SW480 (cell line): ENCODE data around the gene URI1.

ENCODE experiments used
- DNase-seq: peaks from one replicate; pipeline ENCODE4 v3.0.0-alpha.2; 2016; ENCODE audit warnings: low spot score

Gene URI1

GRCh38 chr19:30059741-30060457 is 117.9 kb downstream of the URI1 start:
- DNase-seq, result no peak

- DNase-seq, result no peak
These were observed 118.6 kb downstream of the URI1 start for GRCh38 chr19:30060531-30061222.

GRCh38 chr19:30061223-30062064 is 119.4 kb downstream of the URI1 start:
- DNase-seq, result no peak

GRCh38 chr19:30062065-30062906 is 120.2 kb downstream of the URI1 start:
- DNase-seq, result no peak

- no peak for DNase-seq
These were observed 121.0 kb downstream of the URI1 start for GRCh38 chr19:30062907-30063649.

- DNase-seq, result no peak
These were observed 121.8 kb downstream of the URI1 start for GRCh38 chr19:30063650-30064347.

GRCh38 chr19:30064348-30064699 is 122.3 kb downstream of the URI1 start:
- no peak for DNase-seq

GRCh38 chr19:30064771-30065494 is 122.9 kb downstream of the URI1 start:
- DNase-seq, result no peak

GRCh38 chr19:30065680-30066606 is 123.9 kb downstream of the URI1 start:
- DNase-seq, result no peak
